Measurements from ENCODE around the gene REPIN1.

GRCh38 chr7:150357771-150358427 is 10.7 kb upstream of the REPIN1 start:
- no peak for TF ChIP-seq EP300 (IDR thresholded peaks at IDR 0.05; ENCODE audit: low read depth)
- TF ChIP-seq, protein P1, sequence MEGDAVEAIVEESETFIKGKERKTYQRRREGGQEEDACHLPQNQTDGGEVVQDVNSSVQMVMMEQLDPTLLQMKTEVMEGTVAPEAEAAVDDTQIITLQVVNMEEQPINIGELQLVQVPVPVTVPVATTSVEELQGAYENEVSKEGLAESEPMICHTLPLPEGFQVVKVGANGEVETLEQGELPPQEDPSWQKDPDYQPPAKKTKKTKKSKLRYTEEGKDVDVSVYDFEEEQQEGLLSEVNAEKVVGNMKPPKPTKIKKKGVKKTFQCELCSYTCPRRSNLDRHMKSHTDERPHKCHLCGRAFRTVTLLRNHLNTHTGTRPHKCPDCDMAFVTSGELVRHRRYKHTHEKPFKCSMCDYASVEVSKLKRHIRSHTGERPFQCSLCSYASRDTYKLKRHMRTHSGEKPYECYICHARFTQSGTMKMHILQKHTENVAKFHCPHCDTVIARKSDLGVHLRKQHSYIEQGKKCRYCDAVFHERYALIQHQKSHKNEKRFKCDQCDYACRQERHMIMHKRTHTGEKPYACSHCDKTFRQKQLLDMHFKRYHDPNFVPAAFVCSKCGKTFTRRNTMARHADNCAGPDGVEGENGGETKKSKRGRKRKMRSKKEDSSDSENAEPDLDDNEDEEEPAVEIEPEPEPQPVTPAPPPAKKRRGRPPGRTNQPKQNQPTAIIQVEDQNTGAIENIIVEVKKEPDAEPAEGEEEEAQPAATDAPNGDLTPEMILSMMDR (IDR thresholded peaks at IDR 0.05), result no peak
